GM12892 (cell line): ENCODE measurements around the gene ITPRID2.

Experiments used
- POLR2A ChIP-seq: IDR thresholded peaks from 2 replicates; pipeline ENCODE4 v1.6.1; 2011; ENCODE audit warnings: low read depth, low read length, control low read depth
- POLR2AphosphoS5 ChIP-seq: IDR thresholded peaks from 2 replicates; pipeline ENCODE4 v1.6.1; 2011; ENCODE audit warnings: low read depth, low read length, control low read depth
- TAF1 ChIP-seq: IDR thresholded peaks from 2 replicates; pipeline ENCODE4 v1.6.1; 2011; ENCODE audit warnings: low read depth, mild to moderate bottlenecking, control low read depth, low read length, borderline replicate concordance

DNA sequence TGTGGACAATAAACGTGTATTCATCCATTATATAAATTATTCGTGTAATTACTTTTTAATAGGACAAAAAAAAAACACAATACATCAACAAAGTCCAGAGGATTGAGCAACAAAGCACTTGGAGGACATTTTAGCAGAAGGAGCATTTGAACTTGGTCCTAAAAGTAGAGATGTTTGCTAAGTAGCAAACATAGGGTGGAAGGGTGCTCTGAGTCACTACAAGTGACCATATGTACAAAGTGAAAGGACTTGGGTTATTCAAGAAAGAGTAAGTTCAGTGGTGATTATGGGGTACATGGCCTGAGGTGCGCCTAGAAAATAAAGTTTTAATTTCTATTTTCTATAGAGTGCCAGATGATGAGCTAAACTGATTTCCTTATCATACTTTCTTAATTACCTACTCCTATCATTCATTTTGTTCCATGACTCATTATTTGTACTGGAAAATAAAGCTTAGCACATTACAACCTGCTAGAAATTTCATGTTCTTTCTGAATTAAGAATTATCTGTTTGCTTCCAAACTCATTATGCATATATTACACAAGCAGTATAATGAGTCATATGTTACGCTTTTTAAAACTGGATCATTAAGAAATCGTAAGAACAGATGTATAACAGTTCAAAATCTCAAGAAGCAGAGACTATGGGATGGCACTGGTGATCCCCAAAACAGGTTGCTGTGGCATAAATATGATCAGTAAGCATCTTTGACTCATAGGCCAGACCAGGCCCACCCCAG is 81.1 kb downstream of the ITPRID2 start:
- TF ChIP-seq POLR2AphosphoS5 = no peak
- TF ChIP-seq POLR2A = no peak
- no peak for TF ChIP-seq TAF1
